Effector memory CD4-positive, alpha-beta T cell (primary cell): Measurements from ENCODE around the gene RALA.
"Not testable (repeated sequence)": the region's sequence is repeated elsewhere in the genome, so short reads cannot be mapped to it uniquely, and the experiment has no call there.

ENCODE experiments used
- DNase-seq, 3 donors: peaks; one replicate each; pipeline ENCODE4 v3.0.0-alpha.2; 2020
- H3K27ac ChIP-seq: 2 replicates; pipeline ENCODE4 v1.7.0; 2013; ENCODE audit warnings: mild to moderate bottlenecking, low read length, moderate library complexity; ENCODE audit not compliant: insufficient read depth, poor library complexity, severe bottlenecking
- H3K27me3 ChIP-seq: replicated peaks from 2 replicates; pipeline ENCODE4 v1.7.0; 2013; ENCODE audit warnings: mild to moderate bottlenecking, low read length; ENCODE audit not compliant: insufficient read depth, control insufficient read depth, poor library complexity, severe bottlenecking
- H3K36me3 ChIP-seq: 2 replicates; pipeline ENCODE4 v1.7.0; 2013; ENCODE audit warnings: mild to moderate bottlenecking, low read length, moderate library complexity; ENCODE audit not compliant: control insufficient read depth, insufficient read depth
- H3K4me1 ChIP-seq: 2 replicates; pipeline ENCODE4 v1.7.0; 2013; ENCODE audit warnings: low read length, mild to moderate bottlenecking; ENCODE audit not compliant: control insufficient read depth, insufficient read depth, poor library complexity, severe bottlenecking
- H3K4me3 ChIP-seq: 2 replicates; pipeline ENCODE4 v1.7.0; 2013; ENCODE audit warnings: low read length, low read depth, mild to moderate bottlenecking; ENCODE audit not compliant: insufficient read depth, poor library complexity, severe bottlenecking
- H3K9me3 ChIP-seq: 2 replicates; pipeline ENCODE4 v1.7.0; 2013; ENCODE audit warnings: mild to moderate bottlenecking, low read length, moderate library complexity; ENCODE audit not compliant: control insufficient read depth

RALA gene

GRCh38 chr7:39676346-39676745 is 53.0 kb downstream of the RALA start:
- peaks cover 2% of the 10 kb centered on the region for H3K4me1 ChIP-seq
- H3K9me3 ChIP-seq = no peaks in the 10 kb centered on the region
- no peaks in the 10 kb centered on the region for H3K36me3 ChIP-seq
- no peak overlapping the region for H3K4me3 ChIP-seq
- DNase-seq = no peak
- H3K27ac ChIP-seq = no peak overlapping the region
- no peaks in the 10 kb centered on the region for H3K27me3 ChIP-seq

GRCh38 chr7:39678930-39679709 is 55.7 kb downstream of the RALA start:
- no peaks in the 10 kb centered on the region for H3K27me3 ChIP-seq
- no peak for DNase-seq

GRCh38 chr7:39679874-39680273 is 56.5 kb downstream of the RALA start:
- H3K27ac ChIP-seq, DNase-seq, H3K27me3 ChIP-seq, H3K9me3 ChIP-seq, H3K4me1 ChIP-seq, H3K4me3 ChIP-seq, H3K36me3 ChIP-seq: not testable (repeated sequence)

More at GRCh38 chr7:39678930-39679709, 55.7 kb downstream of the RALA start:
- Histone ChIP-seq H3K27ac (no peak overlapping the region), H3K36me3 (no peaks in the 10 kb centered on the region), H3K9me3 (no peaks in the 10 kb centered on the region), H3K4me1 (peaks cover 2% of the 10 kb centered on the region), H3K4me3 (no peak overlapping the region)

GRCh38 chr7:39681887-39682441 is 58.6 kb downstream of the RALA start:
- Histone ChIP-seq H3K27me3 (no peaks in the 10 kb centered on the region), H3K9me3 (no peaks in the 10 kb centered on the region), H3K4me3 (no peak overlapping the region), H3K27ac (no peak overlapping the region), H3K4me1 (peaks cover 2% of the 10 kb centered on the region), H3K36me3 (no peaks in the 10 kb centered on the region)
- no peak for DNase-seq

- DNase-seq = no peak
- H3K9me3 ChIP-seq = no peaks in the 10 kb centered on the region
- no peak overlapping the region for H3K4me3 ChIP-seq
- H3K4me1 ChIP-seq = peaks cover 2% of the 10 kb centered on the region
- H3K27ac ChIP-seq = no peak overlapping the region
- no peaks in the 10 kb centered on the region for H3K27me3 ChIP-seq
- peaks cover 5% of the 10 kb centered on the region for H3K36me3 ChIP-seq
Observed at GRCh38 chr7:39683216-39683845, 60.0 kb downstream of the RALA start.

GRCh38 chr7:39686261-39686924 is 63.0 kb downstream of the RALA start:
- no peaks in the 10 kb centered on the region for H3K27me3 ChIP-seq
- no peak overlapping the region for H3K4me3 ChIP-seq
- H3K4me1 ChIP-seq = no peaks in the 10 kb centered on the region
- peaks cover 21% of the 10 kb centered on the region for H3K36me3 ChIP-seq
- no peak for DNase-seq
- no peaks in the 10 kb centered on the region for H3K9me3 ChIP-seq
- no peak overlapping the region for H3K27ac ChIP-seq

- Histone ChIP-seq H3K27me3 (no peaks in the 10 kb centered on the region), H3K36me3 (peaks cover 34% of the 10 kb centered on the region), H3K9me3 (no peaks in the 10 kb centered on the region), H3K27ac (no peak overlapping the region), H3K4me3 (no peak overlapping the region), H3K4me1 (no peaks in the 10 kb centered on the region)
- no peak for DNase-seq
Observed at GRCh38 chr7:39688611-39689480, 65.5 kb downstream of the RALA start.

GRCh38 chr7:39691821-39692220 is 68.4 kb downstream of the RALA start:
- Histone ChIP-seq H3K27me3 (no peaks in the 10 kb centered on the region), H3K9me3 (no peaks in the 10 kb centered on the region), H3K4me3 (no peak overlapping the region), H3K36me3 (peaks cover 40% of the 10 kb centered on the region), H3K4me1 (no peaks in the 10 kb centered on the region), H3K27ac (no peak overlapping the region)
- no peak for DNase-seq

GRCh38 chr7:39693086-39693485 is 69.7 kb downstream of the RALA start:
- H3K9me3 ChIP-seq, H3K4me1 ChIP-seq, DNase-seq, H3K27ac ChIP-seq, H3K4me3 ChIP-seq, H3K27me3 ChIP-seq: not testable (repeated sequence)
- H3K36me3 ChIP-seq = peaks cover 46% of the 10 kb centered on the region
